Psoas muscle (tissue), 8 donors: ENCODE measurements around the gene E2F3. TPM values are rescaled to one million over a fixed set of nuclear protein-coding genes. Genes with fewer than 3 reads are reported as not detected.

Source experiments
- ATAC-seq, 4 donors: fragments of 200-7000 bp; cut with Tn5 transposase; one replicate each; pipeline ENCODE4 v1.9.1; 2020; ENCODE audit warnings: moderate library complexity in 3 of 4, mild to moderate bottlenecking in 2 of 4
- DNase-seq, 2 donors: peaks; one replicate each; pipeline ENCODE4 v3.0.0-alpha.2; 2020
- H3K27ac ChIP-seq: fragments of 200-600 bp; one replicate; pipeline ENCODE4 v1.8.0; 2022
- H3K27me3 ChIP-seq, 3 donors: fragments of 200-600 bp in 1 of 3; one replicate each; pipeline versions ENCODE4 v1.6.1 to v1.8.0; 2013 to 2022; ENCODE audit warnings: low read length in 2 of 3, mild to moderate bottlenecking in 2 of 3, moderate library complexity in 1 of 3; ENCODE audit not compliant: insufficient read depth in 3 of 3
- H3K36me3 ChIP-seq, 2 donors: fragments of 200-600 bp in 1 of 2; one replicate each; pipeline versions ENCODE4 v1.6.1 to v1.8.0; 2013 to 2022; ENCODE audit warnings: low read depth in 1 of 2, mild to moderate bottlenecking in 1 of 2, moderate library complexity in 1 of 2; ENCODE audit not compliant: insufficient read depth in 1 of 2
- H3K4me1 ChIP-seq: fragments of 200-600 bp; one replicate; pipeline ENCODE4 v1.8.0; 2022
- H3K4me3 ChIP-seq: fragments of 200-600 bp; one replicate; pipeline ENCODE4 v1.8.0; 2022; ENCODE audit warnings: mild to moderate bottlenecking
- H3K9me3 ChIP-seq: fragments of 200-600 bp; one replicate; pipeline ENCODE4 v1.8.0; 2022
- WGBS, 3 donors: extraction: QIAGEN DNeasy Blood & Tissue Kit; methylation state at CpG; one replicate each; pipeline versions ENCODE4 v1.1.6 to v1.1.7; 2013; 5-methylcytosine and 5-hydroxymethylcytosine counted together
- intact Hi-C, 2 donors: fragments of 100-400 bp; cut with DNase I; formaldehyde crosslinking; loops; one replicate each; pipeline versions ENCODE4 v1.11.0 to v1.14.2; 2022
- polyA plus RNA-seq, 3 donors: library from polyadenylated mRNA; stranded (reverse); fragments of 200-250 nt; gene quantifications; one replicate each; pipeline ENCODE4 v1.2.3, GENCODE V29; 2013
- total RNA-seq, 4 donors: library from RNA; stranded (reverse); fragmentation: NEBNext Ultra II Directional in 2 of 4; extraction: Animal tissue kit (Norgen Biotek cat#: 25700) in 2 of 4; gene quantifications; one replicate each; pipeline versions ENCODE4 v1.2.1 to v1.2.4, GENCODE V29; 2021 to 2023
- TF ChIP-seq, protein P1 (sequence below): fragments of 200-600 bp; IDR thresholded peaks from one replicate; pipeline ENCODE4 v1.8.0; 2022; ENCODE audit warnings: antibody characterized with exemption
- donor health status: healthy with polysubstance abuse.
- donor health status: DM: no; HTN: no; CAD: no; lungs with moderate emphysema.
- donor health status: Bipolar disorder and iron deficiency.
- donor health status: healthy.
- donor health status: DM: yes; HTN: yes; CAD: no.
- donor health status: DM: no; HTN: no; CAD: no.
- donor health status: DM: no; HTN: no; CAD: no.
- donor health status: DM: yes; HTN: yes; CAD: no.

The E2F3 gene
- total and polyA plus RNA-seq, 7 donors = 4.8 to 16.8 (median 15.3) TPM

DNA sequence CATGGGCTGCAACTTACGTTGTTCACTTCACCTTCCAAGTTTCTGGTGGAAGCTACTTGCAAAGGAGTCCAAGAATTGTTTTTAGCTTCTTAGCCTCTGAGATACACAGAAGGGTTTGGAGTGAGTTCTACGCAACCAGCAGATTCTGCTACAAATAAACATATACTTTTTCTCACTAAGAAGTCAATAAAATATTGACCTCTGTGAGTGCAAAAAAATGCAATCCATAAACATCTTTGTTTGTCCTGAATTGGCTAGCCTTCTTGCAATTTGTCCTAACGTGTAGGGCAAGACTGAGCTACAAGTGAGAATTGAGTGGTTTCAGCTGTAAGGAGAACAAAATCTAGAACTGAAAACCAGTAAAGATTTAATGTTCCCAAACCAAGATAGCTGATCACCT lies 26.2 kb upstream of the E2F3 start:
- Histone ChIP-seq H3K36me3 (no peaks in the 10 kb centered on the region), H3K9me3 (no peaks in the 10 kb centered on the region), H3K4me1 (no peaks in the 10 kb centered on the region), H3K27me3 (no peaks in the 10 kb centered on the region), H3K4me3 (no peak overlapping the region), H3K27ac (no peak overlapping the region)
- DNase-seq (no peak), ATAC-seq (no peak)
- WGBS, 3 donors = 74 to 83% (median 80%) methylated on average over 3 of the region's 3 CpGs
- intact Hi-C loops = no loop called here
- TF ChIP-seq, protein P1, sequence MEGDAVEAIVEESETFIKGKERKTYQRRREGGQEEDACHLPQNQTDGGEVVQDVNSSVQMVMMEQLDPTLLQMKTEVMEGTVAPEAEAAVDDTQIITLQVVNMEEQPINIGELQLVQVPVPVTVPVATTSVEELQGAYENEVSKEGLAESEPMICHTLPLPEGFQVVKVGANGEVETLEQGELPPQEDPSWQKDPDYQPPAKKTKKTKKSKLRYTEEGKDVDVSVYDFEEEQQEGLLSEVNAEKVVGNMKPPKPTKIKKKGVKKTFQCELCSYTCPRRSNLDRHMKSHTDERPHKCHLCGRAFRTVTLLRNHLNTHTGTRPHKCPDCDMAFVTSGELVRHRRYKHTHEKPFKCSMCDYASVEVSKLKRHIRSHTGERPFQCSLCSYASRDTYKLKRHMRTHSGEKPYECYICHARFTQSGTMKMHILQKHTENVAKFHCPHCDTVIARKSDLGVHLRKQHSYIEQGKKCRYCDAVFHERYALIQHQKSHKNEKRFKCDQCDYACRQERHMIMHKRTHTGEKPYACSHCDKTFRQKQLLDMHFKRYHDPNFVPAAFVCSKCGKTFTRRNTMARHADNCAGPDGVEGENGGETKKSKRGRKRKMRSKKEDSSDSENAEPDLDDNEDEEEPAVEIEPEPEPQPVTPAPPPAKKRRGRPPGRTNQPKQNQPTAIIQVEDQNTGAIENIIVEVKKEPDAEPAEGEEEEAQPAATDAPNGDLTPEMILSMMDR = no peak

DNA sequence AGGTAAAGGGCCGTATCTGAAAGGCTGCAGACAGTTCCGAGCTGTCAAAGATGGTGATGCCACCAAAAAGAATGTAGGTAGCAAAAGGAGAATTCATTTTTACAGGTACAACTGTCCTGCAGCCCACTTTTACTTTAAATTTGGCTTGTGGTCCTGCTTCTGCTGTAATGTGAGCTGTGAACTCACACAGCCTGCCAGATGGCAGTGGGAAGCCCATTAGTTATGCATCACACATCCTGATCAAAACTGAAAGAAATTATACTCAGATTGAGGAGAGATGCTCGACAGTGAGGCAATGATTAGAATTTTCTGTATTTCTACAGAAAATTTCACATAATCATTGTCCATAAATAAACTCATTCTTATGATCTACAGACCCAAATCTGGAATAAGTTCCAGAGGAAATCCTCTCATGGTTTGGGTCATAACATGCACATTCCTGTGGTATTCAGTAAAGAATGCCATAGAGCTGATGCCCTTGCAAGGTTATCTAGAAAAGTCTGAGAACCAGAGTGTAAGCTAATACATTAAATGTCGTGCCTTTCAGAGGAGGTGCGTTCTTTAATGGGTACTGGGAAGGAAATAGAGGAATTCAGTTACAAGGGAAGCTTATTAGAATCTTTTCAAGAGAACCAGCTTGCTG lies 23.9 kb upstream of the E2F3 start:
- Histone ChIP-seq H3K4me1 (no peaks in the 10 kb centered on the region), H3K27me3 (no peaks in the 10 kb centered on the region), H3K9me3 (no peaks in the 10 kb centered on the region), H3K4me3 (no peak overlapping the region), H3K27ac (no peak overlapping the region), H3K36me3 (no peaks in the 10 kb centered on the region)
- TF ChIP-seq, protein P1 = no peak
- 17 to 24% (median 24%) methylated on average over 5 of the region's 5 CpGs for WGBS, 3 donors
- DNase-seq = no peak
- no peak for ATAC-seq
- intact Hi-C loops = no loop called here

DNA sequence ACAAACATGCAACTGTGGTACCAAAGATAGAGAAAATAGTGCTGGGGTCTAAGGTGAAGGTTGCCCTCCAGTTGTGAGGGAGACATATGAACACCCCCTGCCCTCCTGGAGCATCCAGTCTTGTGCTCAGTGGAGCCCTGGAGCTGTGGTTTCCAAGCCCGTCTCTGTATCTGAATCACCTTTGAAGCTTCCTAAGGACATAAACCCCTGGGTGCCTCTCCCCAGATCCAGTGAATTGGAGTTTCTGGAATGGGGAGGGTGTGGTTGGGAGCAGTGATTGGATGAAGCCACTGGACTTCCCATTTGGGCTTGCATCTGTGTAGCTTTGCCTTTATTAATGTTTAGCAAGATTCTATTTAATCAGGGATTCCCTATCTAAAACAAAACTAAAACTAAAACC lies 22.4 kb upstream of the E2F3 start:
- no peaks in the 10 kb centered on the region for H3K9me3 ChIP-seq
- DNase-seq = no peak
- no peak overlapping the region for H3K4me3 ChIP-seq
- TF ChIP-seq, protein P1 = no peak
- H3K27me3 ChIP-seq = no peaks in the 10 kb centered on the region
- H3K4me1 ChIP-seq = no peaks in the 10 kb centered on the region
- ATAC-seq = no peak
- H3K36me3 ChIP-seq = no peaks in the 10 kb centered on the region
- intact Hi-C loops = no loop called here
- WGBS, 3 donors = 92 to 100% (median 95%) methylated on average over 1 of the region's 1 CpG
- H3K27ac ChIP-seq = no peak overlapping the region

DNA sequence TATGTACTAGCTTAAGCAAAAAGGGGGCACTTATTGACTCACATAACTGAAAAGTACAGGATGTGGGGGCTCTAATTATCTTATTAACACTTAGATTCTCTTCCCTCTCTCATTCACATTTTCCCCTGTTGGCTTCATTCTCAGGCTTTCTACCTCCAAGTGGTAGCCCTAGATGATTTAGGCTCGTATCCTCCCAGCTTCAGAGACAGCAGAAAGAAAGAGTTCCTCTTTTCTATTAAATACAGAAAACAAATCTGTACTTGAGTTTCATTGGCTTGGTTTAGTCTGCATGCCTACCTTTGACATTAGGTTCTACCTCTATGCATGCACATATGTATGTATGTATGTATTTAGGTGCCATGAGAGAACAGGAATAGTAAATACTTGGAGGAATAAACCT lies 15.5 kb upstream of the E2F3 start:
- H3K36me3 ChIP-seq = no peaks in the 10 kb centered on the region
- DNase-seq = no peak
- WGBS, 3 donors = 77 to 88% (median 87%) methylated on average over 1 of the region's 1 CpG

More for the DNA sequence above, 15.5 kb upstream of the E2F3 start:
- TF ChIP-seq, protein P1 = no peak
- intact Hi-C loops = no loop called here
- Histone ChIP-seq H3K27ac (no peak overlapping the region), H3K27me3 (no peaks in the 10 kb centered on the region), H3K9me3 (no peaks in the 10 kb centered on the region), H3K4me1 (no peaks in the 10 kb centered on the region), H3K4me3 (no peak overlapping the region)
- no peak for ATAC-seq
